Karpas-422 (cell line): ENCODE measurements around the gene CHPF2. TPM values are rescaled to one million over a fixed set of nuclear protein-coding genes. Genes with fewer than 3 reads are reported as not detected.
A peak's percentile ranks its signal among the peaks of the same experiment; 100 is the strongest.

ENCODE experiments used
- DNase-seq: peaks from one replicate; pipeline ENCODE4 v3.0.0-alpha.2; 2015
- H2AFZ ChIP-seq: fragments of 200-600 bp; sonication (generic); 2 replicates; pipeline ENCODE4 v1.6.1; 2014; ENCODE audit warnings: antibody characterized with exemption, low read length, mixed read lengths
- H3K27ac ChIP-seq: fragments of 200-600 bp; sonication (generic); 2 replicates; pipeline ENCODE4 v1.5.1; 2014; ENCODE audit warnings: mild to moderate bottlenecking, low read length, moderate library complexity
- H3K27me3 ChIP-seq: fragments of 200-600 bp; sonication (generic); 2 replicates; pipeline ENCODE4 v1.6.1; 2014; ENCODE audit warnings: low read length, mixed read lengths
- H3K36me3 ChIP-seq: fragments of 200-600 bp; sonication (generic); 2 replicates; pipeline ENCODE4 v1.6.1; 2014; ENCODE audit warnings: low read length, mixed read lengths; ENCODE audit not compliant: insufficient read depth
- H3K4me1 ChIP-seq: fragments of 200-600 bp; sonication (generic); 2 replicates; pipeline ENCODE4 v1.6.1; 2014; ENCODE audit warnings: mild to moderate bottlenecking, low read length, mixed read lengths
- H3K4me2 ChIP-seq: fragments of 200-600 bp; sonication (generic); 2 replicates; pipeline ENCODE4 v1.6.1; 2014; ENCODE audit warnings: low read length, low read depth, mild to moderate bottlenecking; ENCODE audit not compliant: poor library complexity, severe bottlenecking
- H3K4me3 ChIP-seq: fragments of 200-600 bp; sonication (generic); 2 replicates; pipeline ENCODE4 v1.5.1; 2014; ENCODE audit warnings: mild to moderate bottlenecking, antibody characterized with exemption, low read length, mixed read lengths
- H3K79me2 ChIP-seq: fragments of 200-600 bp; sonication (generic); 2 replicates; pipeline ENCODE4 v1.6.1; 2014; ENCODE audit warnings: mild to moderate bottlenecking, low read length, mixed read lengths
- H3K9ac ChIP-seq: fragments of 200-600 bp; sonication (generic); 2 replicates; pipeline ENCODE4 v1.6.0; 2014; ENCODE audit warnings: low read length
- H3K9me2 ChIP-seq: fragments of 200-600 bp; sonication (generic), shearing (Covaris generic); replicated peaks from 2 replicates; pipeline ENCODE4 v1.6.0; 2014; ENCODE audit warnings: mild to moderate bottlenecking, low read length, moderate library complexity; ENCODE audit not compliant: insufficient read depth
- H3K9me3 ChIP-seq: fragments of 300-700, 200-600 bp; sonication (generic); 2 replicates; pipeline ENCODE4 v1.6.1; 2014; ENCODE audit warnings: low read length, mixed read lengths
- H4K20me1 ChIP-seq: fragments of 200-600 bp; sonication (generic); 2 replicates; pipeline ENCODE4 v1.6.1; 2014; ENCODE audit warnings: mild to moderate bottlenecking, antibody characterized with exemption, low read length, low read depth; ENCODE audit not compliant: insufficient read depth
- total RNA-seq: library from RNA; depleted of rRNA; stranded (reverse); fragments of >200 nt; shearing (Covaris generic); gene quantifications from 2 replicates; pipeline ENCODE4 v1.2.3, GENCODE V29; 2014; ENCODE audit warnings: low replicate concordance

The CHPF2 gene
- total RNA-seq, 1 experiment from 2014 or later = 24.7 TPM

GRCh38 chr7:151244841-151245346 is 12.6 kb downstream of the CHPF2 start:
- H3K79me2 ChIP-seq = no peaks in the 10 kb centered on the region
- no peak overlapping the region for H2AFZ ChIP-seq
- H3K4me3 ChIP-seq = peak overlapping the region; percentile 42; the same call in 1 of the 2 replicates
- 0 out of 2 replicates have a peak overlapping the region, but pooled peaks have one; percentile 10 for H3K9ac ChIP-seq
- no peaks in the 10 kb centered on the region for H3K36me3 ChIP-seq
- peaks cover 33% of the 10 kb centered on the region for H3K4me1 ChIP-seq
- peaks cover 5% of the 10 kb centered on the region; the same call in 1 of the 2 replicates for H4K20me1 ChIP-seq
- H3K4me2 ChIP-seq = peak overlapping the region; percentile 58
- H3K9me2 ChIP-seq = no peaks in the 10 kb centered on the region
- no peaks in the 10 kb centered on the region for H3K27me3 ChIP-seq
- DNase-seq = no peak
- H3K27ac ChIP-seq = no peak overlapping the region
- no peaks in the 10 kb centered on the region for H3K9me3 ChIP-seq

- peak; percentile 86 for DNase-seq
- peaks cover 33% of the 10 kb centered on the region for H3K4me1 ChIP-seq
- H3K4me3 ChIP-seq = peak overlapping the region; percentile 42; the same call in 1 of the 2 replicates
- H3K9me2 ChIP-seq = no peaks in the 10 kb centered on the region
- 0 out of 2 replicates have a peak overlapping the region, but pooled peaks have one; percentile 10 for H3K9ac ChIP-seq
- H4K20me1 ChIP-seq = peaks cover 5% of the 10 kb centered on the region; the same call in 1 of the 2 replicates
- no peaks in the 10 kb centered on the region for H3K36me3 ChIP-seq
- no peaks in the 10 kb centered on the region for H3K27me3 ChIP-seq
- no peak overlapping the region for H3K27ac ChIP-seq
- peak overlapping the region; percentile 58 for H3K4me2 ChIP-seq
- no peaks in the 10 kb centered on the region for H3K79me2 ChIP-seq
- H3K9me3 ChIP-seq = no peaks in the 10 kb centered on the region
- no peak overlapping the region for H2AFZ ChIP-seq
Measured at GRCh38 chr7:151245360-151246101, 13.2 kb downstream of the CHPF2 start.

- Histone ChIP-seq H3K79me2 (no peaks in the 10 kb centered on the region), H3K4me1 (peaks cover 35% of the 10 kb centered on the region), H3K9me2 (no peaks in the 10 kb centered on the region), H3K9ac (no peak overlapping the region), H4K20me1 (no peaks in the 10 kb centered on the region; the same call in 1 of the 2 replicates), H3K27ac (no peak overlapping the region), H3K36me3 (no peaks in the 10 kb centered on the region), H3K4me3 (no peak overlapping the region), H3K4me2 (no peak overlapping the region), H3K27me3 (no peaks in the 10 kb centered on the region), H2AFZ (no peak overlapping the region), H3K9me3 (no peaks in the 10 kb centered on the region)
- DNase-seq = no peak
Measured at GRCh38 chr7:151246102-151246850, 14.0 kb downstream of the CHPF2 start.

GRCh38 chr7:151246851-151247580 is 14.7 kb downstream of the CHPF2 start:
- no peak overlapping the region for H3K9ac ChIP-seq
- H3K4me1 ChIP-seq = peaks cover 37% of the 10 kb centered on the region
- no peak overlapping the region for H3K4me2 ChIP-seq
- no peak overlapping the region for H3K27ac ChIP-seq
- no peaks in the 10 kb centered on the region for H3K79me2 ChIP-seq
- no peaks in the 10 kb centered on the region for H3K9me3 ChIP-seq
- H3K36me3 ChIP-seq = no peaks in the 10 kb centered on the region
- no peaks in the 10 kb centered on the region for H3K9me2 ChIP-seq
- DNase-seq = no peak
- no peaks in the 10 kb centered on the region for H3K27me3 ChIP-seq
- H2AFZ ChIP-seq = no peak overlapping the region
- H4K20me1 ChIP-seq = no peaks in the 10 kb centered on the region; the same call in 1 of the 2 replicates
- no peak overlapping the region for H3K4me3 ChIP-seq

- Histone ChIP-seq H3K4me2 (peak overlapping the region; percentile 43), H3K27me3 (no peaks in the 10 kb centered on the region), H3K36me3 (no peaks in the 10 kb centered on the region), H3K9ac (no peak overlapping the region), H3K4me1 (peaks cover 36% of the 10 kb centered on the region), H2AFZ (no peak overlapping the region), H3K27ac (no peak overlapping the region), H3K79me2 (no peaks in the 10 kb centered on the region), H3K4me3 (peak overlapping the region; percentile 28; the same call in 1 of the 2 replicates), H3K9me3 (no peaks in the 10 kb centered on the region), H4K20me1 (no peaks in the 10 kb centered on the region; the same call in 1 of the 2 replicates), H3K9me2 (no peaks in the 10 kb centered on the region)
- DNase-seq = no peak
Measured at GRCh38 chr7:151247611-151248345, 15.5 kb downstream of the CHPF2 start.

GRCh38 chr7:151248346-151249033 is 16.2 kb downstream of the CHPF2 start, which contains the start of gene SMARCD3:
Gene SMARCD3 (minus strand): TSS chr7:151248694. CDS start chr7:151248562, 132 bp downstream.
- no peaks in the 10 kb centered on the region for H3K79me2 ChIP-seq
- no peaks in the 10 kb centered on the region for H3K9me2 ChIP-seq
- DNase-seq = no peak
- H3K27ac ChIP-seq = no peak within 1 kb of the TSS
- peaks cover 29% of the 10 kb centered on the region for H3K4me1 ChIP-seq
- peak within 1 kb of the TSS; percentile 43 for H3K4me2 ChIP-seq
- peak within 1 kb of the TSS; percentile 4; the same call in 1 of the 2 replicates for H3K9ac ChIP-seq
- H2AFZ ChIP-seq = peak within 1 kb of the TSS; percentile 34; the same call in 1 of the 2 replicates
- H3K9me3 ChIP-seq = no peaks in the 10 kb centered on the region
- H3K36me3 ChIP-seq = no peaks in the 10 kb centered on the region
- H3K4me3 ChIP-seq = peak within 1 kb of the TSS; percentile 31; the same call in 1 of the 2 replicates
- H3K27me3 ChIP-seq = no peaks in the 10 kb centered on the region
- H4K20me1 ChIP-seq = no peaks in the 10 kb centered on the region; the same call in 1 of the 2 replicates
